GM18867 (cell line): ENCODE measurements around the gene HIP1.
"Not testable (repeated sequence)": the region's sequence is repeated elsewhere in the genome, so short reads cannot be mapped to it uniquely, and the experiment has no call there.

ENCODE experiments used
- ATAC-seq: cut with Tn5 transposase; IDR thresholded peaks from one replicate; pipeline ENCODE4 v1.9.1; 2021; ENCODE audit warnings: mild to moderate bottlenecking, moderate library complexity; ENCODE audit not compliant: unreplicated experiment

The HIP1 gene

DNA sequence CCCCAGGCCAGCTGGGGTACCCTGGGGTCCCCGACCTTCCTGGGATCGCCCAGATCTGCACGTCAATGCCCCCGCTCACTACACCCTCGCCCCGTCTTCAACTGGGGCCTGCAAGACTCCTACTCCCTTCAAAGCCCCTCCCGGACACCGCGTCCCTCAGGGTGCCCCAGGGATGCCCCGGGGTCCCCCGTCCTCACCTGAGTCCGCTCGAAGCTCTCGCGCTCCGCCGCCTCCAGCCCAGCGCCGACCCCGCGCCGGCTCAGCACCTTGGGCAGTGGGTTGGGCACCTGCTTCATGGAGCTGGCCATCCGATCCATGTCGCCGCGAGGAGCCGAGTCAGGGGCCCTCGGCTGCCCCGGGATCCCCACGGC lies at the start of gene HIP1:
TSS of gene HIP1 (minus strand) at position 338 of the 371 bp plus-strand sequence. CDS start at position 317, 21 bp downstream.
- no peak for ATAC-seq

DNA sequence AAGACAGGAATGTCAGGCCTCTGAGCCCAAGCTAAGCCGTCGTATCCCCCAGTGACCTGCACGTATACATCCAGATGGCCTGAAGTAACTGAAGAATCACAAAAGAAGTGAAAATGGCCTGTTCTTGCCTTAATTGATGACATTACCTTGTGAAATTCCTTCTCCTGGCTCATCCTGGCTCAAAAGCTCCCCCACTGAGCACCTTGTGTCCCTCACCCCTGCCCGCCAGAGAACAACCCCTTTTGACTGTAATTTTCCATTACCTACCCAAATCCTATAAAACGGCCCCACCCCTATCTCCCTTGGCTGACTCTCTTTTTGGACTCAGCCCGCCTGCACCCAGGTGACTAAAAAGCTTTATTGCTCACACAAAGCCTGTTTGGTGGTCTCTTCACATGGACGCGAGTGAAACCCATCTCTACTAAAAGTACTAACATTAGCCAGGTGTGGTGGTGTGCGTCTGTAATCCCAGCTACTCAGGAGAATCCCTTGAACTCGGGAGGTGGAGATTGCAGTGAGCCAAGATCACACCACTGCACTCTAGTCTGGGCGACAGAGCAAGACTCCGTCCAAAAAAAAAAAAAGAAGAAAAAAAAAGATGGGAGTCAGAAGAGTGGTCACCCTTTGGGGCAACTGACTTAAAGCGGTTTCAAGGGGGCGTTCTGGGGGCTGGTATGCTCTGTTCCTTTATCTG lies 49.6 kb upstream of the HIP1 start:
- ATAC-seq, result not testable (repeated sequence)

DNA sequence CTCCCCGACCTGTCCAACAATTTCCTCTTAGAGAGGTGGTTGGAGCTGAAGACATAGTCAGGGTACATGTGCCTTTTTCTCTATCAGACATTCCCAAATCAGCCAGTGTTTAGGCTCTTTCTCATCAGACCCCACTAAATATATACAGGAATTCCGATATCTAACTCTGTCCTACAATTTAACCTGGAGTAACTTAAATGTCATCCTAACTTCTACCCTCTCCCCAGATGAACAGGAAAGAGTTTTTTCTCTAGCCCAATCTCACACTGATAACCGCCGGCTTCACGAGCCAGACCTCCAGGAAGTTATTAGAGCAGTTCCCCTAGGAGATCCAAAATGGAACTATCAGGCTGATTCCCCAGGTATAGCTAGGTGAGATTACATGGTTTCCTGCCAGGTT lies 44.3 kb upstream of the HIP1 start:
- not testable (repeated sequence) for ATAC-seq

DNA sequence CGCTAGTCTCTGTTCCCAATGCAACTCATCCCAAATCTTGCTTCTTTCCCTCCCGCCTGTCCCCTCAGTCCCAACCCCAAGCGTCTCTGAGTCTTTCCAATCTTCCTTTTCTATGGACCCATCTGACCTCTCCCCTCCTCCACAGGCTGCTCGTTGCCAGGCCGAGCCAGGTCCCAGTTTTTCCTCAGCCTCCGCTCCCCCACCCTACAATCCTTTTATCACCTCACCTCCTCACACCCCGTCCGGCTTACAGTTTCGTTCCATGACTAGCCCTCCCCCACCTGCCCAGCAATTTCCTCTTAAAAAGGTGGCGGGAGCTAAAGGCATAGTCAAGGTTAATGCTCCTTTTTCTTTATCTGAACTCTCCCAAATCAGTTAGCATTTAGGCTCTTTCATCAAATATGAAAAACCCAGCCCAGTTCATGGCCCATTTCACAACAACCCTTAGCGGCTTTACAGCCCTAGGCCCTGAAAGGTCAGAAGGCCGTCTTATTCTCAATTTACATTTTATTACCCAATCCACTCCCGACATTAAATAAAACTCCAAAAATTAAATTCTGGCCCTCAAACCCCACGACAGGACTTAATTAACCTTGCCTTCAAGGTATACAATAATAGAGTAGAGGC lies 42.0 kb upstream of the HIP1 start:
- not testable (repeated sequence) for ATAC-seq

- ATAC-seq, result not testable (repeated sequence)
Observed at GRCh38 chr7:75779516-75779915, 40.8 kb upstream of the HIP1 start.

- not testable (repeated sequence) for ATAC-seq
Observed at GRCh38 chr7:75779035-75779434, 40.3 kb upstream of the HIP1 start.

DNA sequence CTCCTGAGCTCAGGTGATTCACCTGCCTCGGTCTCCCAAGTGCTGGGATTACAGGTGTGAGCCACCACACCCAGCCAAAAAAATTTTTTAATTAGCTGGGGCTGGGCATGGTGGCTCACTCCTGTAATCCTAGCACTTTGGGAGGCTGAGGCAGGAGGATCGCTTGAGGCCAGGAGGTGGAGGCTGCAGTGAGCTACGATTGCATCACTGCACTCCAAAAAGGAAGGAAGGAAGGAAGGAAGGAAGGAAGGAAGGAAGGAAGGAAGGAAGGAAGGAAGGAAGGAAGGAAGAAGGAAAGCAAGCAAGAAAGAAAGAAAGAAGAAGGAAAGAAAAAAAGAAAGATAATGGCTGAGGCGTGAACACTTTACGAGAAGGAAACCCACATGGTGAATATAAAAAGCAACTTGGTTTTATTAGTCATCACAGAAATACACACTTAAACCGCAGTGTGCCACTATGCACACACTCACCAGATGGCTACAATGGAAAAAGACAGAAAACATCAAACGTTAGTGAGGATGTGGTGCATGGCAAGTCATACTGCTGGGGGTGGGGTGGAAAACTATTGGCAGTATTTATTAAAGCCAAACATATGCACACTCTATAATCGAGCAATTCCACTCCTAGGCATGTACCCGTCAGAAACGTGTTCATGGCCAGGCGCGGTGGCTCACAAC lies 37.7 kb upstream of the HIP1 start:
- no peak for ATAC-seq

DNA sequence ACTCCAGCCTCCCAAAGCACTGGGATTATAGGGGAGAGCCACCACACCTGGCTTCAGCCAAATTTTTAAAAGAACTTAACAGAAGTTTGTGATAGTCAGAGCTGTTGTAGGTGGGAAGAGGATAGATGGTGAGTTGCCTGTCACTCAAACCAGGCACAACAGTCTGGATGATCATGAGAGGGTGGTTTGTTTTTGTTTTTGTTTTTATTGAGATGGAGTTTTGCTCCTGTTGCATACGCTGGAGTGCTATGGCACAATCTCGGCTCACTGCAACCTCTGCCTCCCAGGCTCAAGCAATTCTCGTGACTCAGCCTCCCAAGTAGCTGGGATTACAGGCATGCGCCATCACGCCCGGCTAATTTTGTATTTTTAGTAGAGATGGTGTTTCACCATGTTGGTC lies 35.2 kb upstream of the HIP1 start:
- not testable (repeated sequence) for ATAC-seq

- ATAC-seq, result no peak
Observed at GRCh38 chr7:75772081-75773077, 33.6 kb upstream of the HIP1 start, which contains the start of gene CCL26. Gene CCL26 (minus strand): TSS chr7:75772211. CDS start chr7:75772176, 35 bp downstream.

GRCh38 chr7:75771224-75771623 lies 32.5 kb upstream of the HIP1 start:
- ATAC-seq, result no peak

DNA sequence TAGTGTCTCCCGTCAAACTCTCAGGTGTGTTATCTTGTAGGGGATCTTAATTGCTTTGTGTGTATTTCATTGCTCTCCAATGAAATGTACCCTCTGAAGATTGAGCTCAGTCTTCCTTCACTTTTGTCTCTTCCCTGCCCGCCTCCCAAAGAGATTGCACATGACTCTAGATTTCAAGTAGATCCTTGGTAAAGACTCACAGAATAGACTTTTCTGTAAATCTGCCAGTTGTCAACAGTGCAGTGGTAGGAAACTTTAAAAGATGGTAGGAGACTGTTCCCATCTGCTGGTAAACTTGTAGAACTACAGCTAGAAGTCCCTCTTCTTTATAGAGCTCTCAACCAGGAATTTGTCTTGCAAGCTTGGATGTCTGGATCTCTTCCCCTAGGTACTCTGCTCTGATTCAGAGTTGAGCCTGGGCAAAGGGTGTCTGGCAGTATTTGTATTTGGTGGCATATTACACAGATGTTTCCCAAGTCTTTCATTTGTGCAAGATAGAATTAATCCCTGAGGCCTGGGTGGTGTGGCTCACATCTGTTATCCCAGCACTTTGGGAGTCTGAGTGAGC lies 23.7 kb upstream of the HIP1 start:
- peak; percentile 58 for ATAC-seq

- not testable (repeated sequence) for ATAC-seq
Observed at GRCh38 chr7:75761801-75762200, 23.1 kb upstream of the HIP1 start.

GRCh38 chr7:75758491-75758890 lies 19.8 kb upstream of the HIP1 start:
- ATAC-seq, result no peak

DNA sequence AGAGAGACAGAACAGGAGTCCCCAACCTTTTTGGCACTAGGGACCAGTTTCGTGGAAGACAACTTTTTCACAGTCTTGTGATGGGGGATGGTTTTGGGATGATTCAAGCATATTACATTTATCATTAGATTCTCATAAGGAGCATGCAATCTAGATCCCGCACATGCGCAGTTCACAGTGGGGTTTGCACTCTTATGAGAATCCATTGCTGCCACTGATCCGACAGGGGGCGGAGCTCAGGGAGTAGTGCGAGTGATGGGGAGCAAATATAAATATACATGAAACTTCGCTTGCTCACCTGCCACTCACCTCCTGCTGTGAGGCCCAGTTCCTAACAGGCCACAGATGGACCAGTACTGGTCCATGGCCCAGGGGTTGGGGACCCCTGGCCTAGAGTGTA lies 19.1 kb upstream of the HIP1 start:
- ATAC-seq, result no peak

DNA sequence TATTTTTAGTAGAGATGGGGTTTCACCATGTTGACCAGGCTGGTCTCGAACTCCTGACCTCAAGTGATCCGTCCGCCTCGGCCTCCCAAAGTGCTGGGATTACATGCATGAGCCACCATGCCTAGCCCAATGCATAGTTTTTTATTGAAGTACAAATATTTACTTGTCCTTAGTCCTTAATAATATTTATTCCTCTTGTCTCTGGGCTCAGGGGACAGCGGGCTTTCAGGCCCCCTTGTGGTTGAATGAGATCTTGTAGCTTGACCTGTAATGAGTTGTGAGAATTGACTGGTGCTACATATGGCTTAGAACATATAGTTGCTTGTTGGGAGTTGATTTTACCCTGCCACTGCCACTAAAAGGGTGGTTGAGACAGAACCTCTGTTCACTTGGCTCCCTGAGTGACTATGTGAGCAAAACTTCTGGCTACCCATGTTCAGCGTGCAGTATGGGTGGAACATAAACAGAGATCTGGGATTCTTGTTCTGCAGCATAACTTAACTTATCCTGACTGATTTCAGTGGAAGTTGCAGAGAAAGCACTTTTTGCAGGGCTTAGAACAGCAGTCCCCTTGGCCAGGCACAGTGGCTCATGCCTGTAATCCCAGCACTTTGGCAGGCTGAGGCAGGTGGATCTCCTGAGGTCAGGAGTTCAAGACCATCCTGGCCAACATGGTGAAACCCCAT lies 18.4 kb upstream of the HIP1 start:
- no peak for ATAC-seq

GRCh38 chr7:75756206-75756990 lies 17.7 kb upstream of the HIP1 start:
- ATAC-seq, result no peak

GRCh38 chr7:75743455-75743859 lies 4.7 kb upstream of the HIP1 start:
- ATAC-seq, result no peak

DNA sequence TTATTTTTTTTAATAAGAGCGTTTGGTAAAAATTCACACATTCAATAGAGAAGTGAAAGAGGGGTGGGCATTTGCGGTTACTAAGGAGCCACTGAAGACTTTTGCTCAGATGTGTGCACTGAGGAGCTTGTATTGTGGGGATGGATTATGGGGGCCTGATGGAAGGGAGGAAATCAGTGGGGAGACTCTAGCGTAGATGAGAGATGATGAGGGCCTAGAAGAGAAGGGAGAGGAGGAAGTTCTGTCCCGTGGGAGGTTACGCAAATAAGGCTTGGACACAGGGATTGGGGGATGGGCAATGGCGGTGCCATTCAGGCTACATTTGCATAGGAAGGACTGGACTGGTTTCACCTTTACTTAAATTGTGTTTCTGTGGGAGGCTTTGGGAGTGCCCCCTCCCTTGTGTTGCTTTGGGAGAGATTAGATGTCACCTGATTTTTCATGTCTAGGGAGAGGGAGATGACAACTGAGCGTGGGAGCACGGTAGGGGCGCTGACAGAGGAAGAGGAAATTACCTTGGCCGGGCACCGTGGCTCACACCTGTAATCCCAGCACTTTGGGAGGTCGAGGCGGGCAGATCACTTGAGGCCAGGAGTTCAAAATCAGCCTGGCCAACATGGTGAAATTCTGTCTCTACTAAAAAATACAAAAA lies 2.2 kb upstream of the HIP1 start:
- no peak for ATAC-seq
